ENCODE results near the gene ADGRE1.

Gene ADGRE1

DNA sequence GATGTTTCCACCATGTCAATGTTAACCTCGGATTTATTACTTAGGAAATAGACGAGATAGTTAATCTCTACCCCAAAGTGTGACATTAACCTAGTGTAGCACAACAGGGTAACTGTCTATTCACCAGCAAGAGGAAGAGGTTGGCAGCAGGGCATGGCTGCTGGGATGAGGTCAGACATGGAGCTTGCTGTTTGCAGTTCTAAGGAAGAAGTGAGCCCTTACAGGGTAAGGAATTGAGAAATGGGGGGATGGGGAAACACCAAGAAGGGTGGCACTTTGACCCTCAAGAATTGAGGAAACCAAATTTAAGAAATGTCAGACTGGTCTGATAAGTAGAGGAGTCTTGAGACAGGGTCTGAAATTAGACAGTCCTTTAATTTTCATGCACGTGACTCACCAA, 71.4 kb downstream of the ADGRE1 start:
- no peak for FAIRE-seq

- no peak for FAIRE-seq
Observed at GRCh38 chr19:6963244-6963852, 76.0 kb downstream of the ADGRE1 start.

GRCh38 chr19:6963937-6964336, 76.6 kb downstream of the ADGRE1 start:
- FAIRE-seq = no peak

GRCh38 chr19:6967967-6968366, 80.6 kb downstream of the ADGRE1 start:
- no peak for FAIRE-seq

GRCh38 chr19:6969490-6969889, 82.1 kb downstream of the ADGRE1 start:
- no peak for FAIRE-seq

DNA sequence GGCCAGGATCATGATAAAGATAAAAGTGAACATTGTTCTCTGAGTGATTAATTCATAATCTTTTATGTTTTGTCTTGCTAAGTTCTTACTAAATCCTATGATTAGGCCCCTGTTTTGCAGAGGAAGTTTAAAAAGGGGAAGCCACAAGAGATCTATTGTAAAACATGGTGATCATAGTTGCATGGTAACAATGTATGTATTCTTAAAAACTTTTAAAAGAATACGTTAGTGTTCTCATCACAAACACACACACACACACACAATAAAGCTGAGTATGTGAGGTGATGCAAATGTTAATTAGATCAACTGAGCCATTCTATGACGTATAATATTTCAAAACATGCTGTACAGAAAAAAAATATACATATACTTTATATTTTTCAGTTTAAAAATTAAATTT, 82.6 kb downstream of the ADGRE1 start:
- FAIRE-seq = no peak

DNA sequence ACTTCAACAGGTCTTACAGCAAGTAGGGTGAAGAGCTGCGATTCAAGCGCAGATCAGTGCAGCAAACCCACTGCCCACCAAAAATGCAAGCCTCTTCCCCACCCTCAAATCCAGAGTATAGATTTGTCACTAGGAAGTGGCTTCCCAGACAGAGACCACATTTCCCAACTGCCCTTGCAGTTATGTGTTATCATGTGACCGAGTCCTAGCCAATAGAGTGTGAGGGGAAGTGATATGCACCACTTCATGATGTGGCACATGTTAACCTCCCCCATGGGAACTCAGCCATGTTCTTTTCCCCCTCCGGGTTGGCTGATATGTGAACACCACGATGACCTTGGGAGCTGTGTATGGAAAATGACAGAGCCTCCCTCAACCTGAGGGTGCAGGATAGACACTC, 83.1 kb downstream of the ADGRE1 start:
- no peak for FAIRE-seq

- FAIRE-seq = no peak
Observed at GRCh38 chr19:6971366-6971765, 84.0 kb downstream of the ADGRE1 start.

- FAIRE-seq = no peak
Observed at GRCh38 chr19:6976197-6976596, 88.8 kb downstream of the ADGRE1 start.

DNA sequence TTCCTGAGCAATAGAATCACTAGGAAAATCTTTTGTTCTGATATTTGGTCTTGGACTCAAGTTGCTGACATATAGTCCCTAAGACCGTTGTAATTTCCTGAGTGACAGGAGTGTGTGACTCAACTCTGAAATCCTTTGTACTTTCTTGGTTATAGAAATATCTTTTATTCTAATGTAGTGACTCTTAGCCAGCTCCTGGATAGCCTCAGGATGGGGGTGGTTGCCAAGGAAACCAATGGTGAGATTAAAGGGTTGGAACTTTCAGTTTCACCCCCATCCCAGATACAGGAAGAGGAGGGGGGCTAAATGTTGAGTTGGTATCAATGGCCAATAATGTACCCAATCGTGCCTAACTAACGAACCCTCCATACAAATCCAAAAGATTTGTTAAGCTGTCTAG, 92.0 kb downstream of the ADGRE1 start:
- no peak for FAIRE-seq

DNA sequence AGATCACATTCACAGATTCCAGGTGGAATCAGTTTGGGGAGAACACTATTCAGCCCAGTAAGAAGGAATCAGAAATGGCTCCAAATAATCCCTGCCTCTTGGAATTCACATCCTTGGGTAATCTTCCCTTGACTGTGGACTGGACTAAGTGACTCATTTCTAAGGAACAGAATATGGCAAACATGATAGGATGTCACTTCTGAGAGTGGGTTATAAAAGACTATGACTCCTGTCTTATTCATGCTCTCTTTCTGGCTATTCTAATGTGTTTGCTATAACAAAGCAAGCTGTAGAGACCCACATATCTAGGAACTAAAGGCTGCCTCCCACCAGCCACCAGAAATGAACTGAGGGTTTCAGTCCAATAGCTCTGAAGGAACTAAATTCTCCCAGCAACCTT, 96.1 kb downstream of the ADGRE1 start:
- FAIRE-seq = no peak

DNA sequence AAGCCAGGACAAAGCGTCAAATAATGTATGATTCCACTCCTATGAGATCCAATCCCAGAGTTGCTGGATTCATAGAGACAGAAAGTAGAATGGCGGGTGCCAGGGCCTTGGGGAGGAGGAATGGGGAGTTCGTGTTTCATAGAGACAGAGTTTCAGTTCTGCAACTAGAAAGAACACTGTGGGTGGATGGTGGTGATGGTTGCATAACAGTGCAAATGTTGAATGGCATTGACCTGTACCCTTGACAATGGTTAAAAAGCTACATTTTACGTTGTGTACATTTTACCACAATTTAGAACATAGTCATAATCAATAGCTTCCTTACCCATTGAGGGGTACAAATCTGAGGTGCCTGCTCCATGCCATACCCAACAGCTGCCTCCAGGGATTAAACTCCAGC, 100.5 kb downstream of the ADGRE1 start:
- no peak for FAIRE-seq

DNA sequence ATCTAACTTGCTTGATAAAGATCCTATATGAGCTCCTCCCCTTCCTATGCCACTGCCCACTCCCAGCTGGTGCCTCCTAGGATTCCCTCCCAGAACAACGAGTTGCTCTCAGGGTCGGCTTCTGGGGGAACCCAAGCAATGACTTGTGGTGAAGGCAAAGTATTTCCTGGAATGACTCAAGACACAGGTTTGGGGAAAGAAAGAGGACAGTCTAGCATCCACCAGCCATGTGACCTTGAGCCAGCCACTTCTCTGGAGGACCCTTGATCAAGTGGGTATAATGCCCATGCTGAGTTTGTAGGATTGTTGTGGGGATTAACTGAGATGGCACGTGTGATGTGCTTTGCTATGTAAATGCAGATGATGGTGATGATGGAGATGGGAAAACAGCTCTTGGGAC, 100.9 kb downstream of the ADGRE1 start:
- FAIRE-seq = no peak

All from islet of Langerhans (tissue), 1 donor.